Mononuclear cell (primary cell): ENCODE measurements around the gene NCF2. TPM values are rescaled to one million over a fixed set of nuclear protein-coding genes. Genes with fewer than 3 reads are reported as not detected.

Source experiments
- H3K27me3 ChIP-seq: 2 replicates; pipeline ENCODE4 v1.6.0; 2011; ENCODE audit warnings: low read length, control low read depth; ENCODE audit not compliant: insufficient read depth
- H3K4me1 ChIP-seq: 2 replicates; pipeline ENCODE4 v1.5.1; 2011; ENCODE audit warnings: mild to moderate bottlenecking, low read length, control low read depth; ENCODE audit not compliant: insufficient read depth
- H3K4me3 ChIP-seq: 2 replicates; pipeline ENCODE4 v1.5.1; 2011; ENCODE audit warnings: mild to moderate bottlenecking, low read length, moderate library complexity
- H3K9me3 ChIP-seq: 2 replicates; pipeline ENCODE4 v1.5.1; 2011; ENCODE audit warnings: low read depth, mild to moderate bottlenecking, control low read depth, low read length
- total RNA-seq: library from RNA; depleted of rRNA; stranded (reverse); fragments of >200 nt; gene quantifications from one replicate; pipeline ENCODE4 v1.2.3, GENCODE V29; 2012

The NCF2 gene
- total RNA-seq, 1 donor, result 184 TPM

GRCh38 chr1:183583466-183583865, 6.8 kb downstream of the NCF2 start:
- Histone ChIP-seq H3K27me3 (no peaks in the 10 kb centered on the region), H3K4me1 (peaks cover 91% of the 10 kb centered on the region), H3K4me3 (no peak overlapping the region), H3K9me3 (no peaks in the 10 kb centered on the region)

- Histone ChIP-seq H3K4me1 (peaks cover 96% of the 10 kb centered on the region), H3K27me3 (no peaks in the 10 kb centered on the region), H3K9me3 (no peaks in the 10 kb centered on the region), H3K4me3 (no peak overlapping the region)
Observed at GRCh38 chr1:183582021-183582713, 8.1 kb downstream of the NCF2 start.

- Histone ChIP-seq H3K9me3 (no peaks in the 10 kb centered on the region), H3K4me3 (no peak overlapping the region), H3K27me3 (no peaks in the 10 kb centered on the region), H3K4me1 (peaks cover 77% of the 10 kb centered on the region)
Observed at GRCh38 chr1:183580281-183580682, 10.0 kb downstream of the NCF2 start.

DNA sequence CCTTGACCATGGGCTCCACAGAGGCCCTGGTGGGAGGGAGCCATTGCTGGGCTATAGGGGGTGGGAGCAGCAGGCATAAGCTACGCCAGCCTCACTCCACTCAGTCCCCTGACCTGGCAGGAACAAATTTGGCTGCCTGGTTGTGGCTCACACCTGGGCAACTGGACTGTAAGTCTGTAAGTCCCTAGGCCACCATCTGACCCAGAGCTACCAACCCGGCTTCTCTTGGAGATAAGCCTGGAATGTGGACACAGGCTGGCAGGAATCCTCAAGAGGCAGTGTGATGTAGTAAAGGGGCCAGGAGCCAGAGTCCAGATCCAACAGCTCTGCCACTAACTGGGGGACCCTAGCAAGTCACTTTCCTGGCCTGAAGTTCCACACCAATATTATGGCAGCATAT, 11.4 kb downstream of the NCF2 start:
- no peaks in the 10 kb centered on the region for H3K9me3 ChIP-seq
- no peaks in the 10 kb centered on the region for H3K27me3 ChIP-seq
- peaks cover 63% of the 10 kb centered on the region for H3K4me1 ChIP-seq
- H3K4me3 ChIP-seq, result no peak overlapping the region

GRCh38 chr1:183577897-183578465, 12.3 kb downstream of the NCF2 start:
- Histone ChIP-seq H3K9me3 (no peaks in the 10 kb centered on the region), H3K27me3 (no peaks in the 10 kb centered on the region), H3K4me1 (peaks cover 54% of the 10 kb centered on the region), H3K4me3 (no peak overlapping the region)

DNA sequence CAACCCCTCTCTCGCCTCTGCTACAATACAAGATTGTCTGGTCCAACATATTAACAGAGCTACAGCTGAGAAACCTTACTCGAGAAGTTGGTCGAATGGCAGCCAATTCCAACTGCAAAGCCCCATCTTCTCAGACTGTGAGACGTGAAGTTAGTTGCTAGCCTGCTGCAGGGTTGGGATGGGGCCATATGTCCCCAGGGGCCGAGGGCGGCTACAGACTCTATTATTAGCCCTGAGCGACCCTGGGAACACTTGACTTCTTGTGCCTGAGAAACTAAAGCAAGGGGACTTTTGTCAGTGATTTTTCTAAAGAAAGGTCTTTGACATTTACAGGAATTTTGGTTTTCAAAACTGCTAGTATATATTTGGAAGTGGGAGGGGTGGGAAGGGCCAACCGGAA, 13.7 kb downstream of the NCF2 start:
- Histone ChIP-seq H3K9me3 (no peaks in the 10 kb centered on the region), H3K27me3 (no peaks in the 10 kb centered on the region), H3K4me3 (no peak overlapping the region), H3K4me1 (peaks cover 39% of the 10 kb centered on the region)

DNA sequence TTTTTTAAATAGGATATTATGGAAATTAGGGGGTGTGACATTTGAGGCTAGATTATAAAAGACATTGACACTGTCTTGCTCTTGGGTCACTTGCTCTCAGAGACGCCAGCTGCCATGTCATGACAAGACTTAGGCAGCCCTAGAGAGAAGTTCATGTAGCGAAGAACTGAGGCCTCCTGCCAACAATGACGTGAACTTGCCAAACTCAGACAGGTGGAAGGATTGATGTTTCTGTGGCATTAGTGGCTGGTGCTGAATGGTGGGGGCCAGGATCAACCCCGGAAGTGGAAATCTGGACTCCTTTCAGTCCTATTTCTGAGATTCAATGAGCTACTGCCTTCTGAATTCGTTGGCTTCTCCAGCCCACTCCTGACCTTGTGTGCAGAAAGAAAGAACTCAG, 14.7 kb downstream of the NCF2 start:
- H3K27me3 ChIP-seq, result no peaks in the 10 kb centered on the region
- no peaks in the 10 kb centered on the region for H3K9me3 ChIP-seq
- no peak overlapping the region for H3K4me3 ChIP-seq
- peaks cover 32% of the 10 kb centered on the region for H3K4me1 ChIP-seq

DNA sequence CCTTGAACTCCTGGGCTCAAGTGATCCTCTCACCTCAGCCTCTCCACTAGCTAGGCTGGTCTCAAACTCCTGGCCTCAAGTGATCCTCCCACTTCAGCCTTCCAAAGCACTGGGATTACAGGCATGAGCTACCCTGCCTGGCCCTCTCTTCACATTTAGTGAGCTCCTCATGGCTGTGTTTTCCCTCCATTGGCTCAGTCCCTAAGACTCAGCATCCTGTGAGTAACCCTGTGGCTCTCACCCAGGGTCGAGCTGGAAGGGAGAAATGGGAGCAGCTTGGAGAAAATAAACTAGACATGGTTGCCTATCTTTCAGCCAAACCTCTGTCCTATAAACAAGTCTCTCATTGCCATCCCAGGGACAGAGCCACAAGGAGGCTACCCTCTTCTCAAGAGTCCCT, 17.5 kb downstream of the NCF2 start:
- Histone ChIP-seq H3K9me3 (no peaks in the 10 kb centered on the region), H3K27me3 (no peaks in the 10 kb centered on the region), H3K4me1 (peaks cover 32% of the 10 kb centered on the region), H3K4me3 (no peak overlapping the region)

- H3K4me3 ChIP-seq, result no peak overlapping the region
- H3K27me3 ChIP-seq, result no peaks in the 10 kb centered on the region
- H3K4me1 ChIP-seq, result peaks cover 40% of the 10 kb centered on the region
- no peaks in the 10 kb centered on the region for H3K9me3 ChIP-seq
Observed at GRCh38 chr1:183571678-183572268, 18.5 kb downstream of the NCF2 start.

GRCh38 chr1:183570451-183570850, 19.8 kb downstream of the NCF2 start:
- Histone ChIP-seq H3K27me3 (no peaks in the 10 kb centered on the region), H3K4me1 (peaks cover 46% of the 10 kb centered on the region), H3K9me3 (no peaks in the 10 kb centered on the region), H3K4me3 (no peak overlapping the region)

DNA sequence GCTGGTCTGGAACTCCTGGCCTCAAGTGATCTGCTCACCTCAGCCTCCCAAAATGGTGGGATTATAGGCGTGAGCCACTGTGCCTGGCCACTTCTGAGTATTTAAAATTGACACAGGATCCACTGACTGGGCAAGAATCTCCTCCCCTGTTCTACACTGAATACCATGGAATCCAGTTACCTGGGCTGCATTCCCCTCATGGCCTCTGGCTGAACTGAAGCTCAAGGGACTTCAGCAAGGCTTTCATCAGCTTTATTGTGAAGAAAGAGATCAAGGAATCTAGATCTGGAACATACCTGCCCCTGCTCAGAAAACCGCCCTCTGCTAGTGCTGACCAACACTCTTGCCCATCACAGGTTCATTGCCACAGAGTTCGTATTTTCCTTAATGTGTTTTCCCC, 20.5 kb downstream of the NCF2 start:
- Histone ChIP-seq H3K4me1 (peaks cover 46% of the 10 kb centered on the region), H3K9me3 (no peaks in the 10 kb centered on the region), H3K27me3 (no peaks in the 10 kb centered on the region), H3K4me3 (no peak overlapping the region)

DNA sequence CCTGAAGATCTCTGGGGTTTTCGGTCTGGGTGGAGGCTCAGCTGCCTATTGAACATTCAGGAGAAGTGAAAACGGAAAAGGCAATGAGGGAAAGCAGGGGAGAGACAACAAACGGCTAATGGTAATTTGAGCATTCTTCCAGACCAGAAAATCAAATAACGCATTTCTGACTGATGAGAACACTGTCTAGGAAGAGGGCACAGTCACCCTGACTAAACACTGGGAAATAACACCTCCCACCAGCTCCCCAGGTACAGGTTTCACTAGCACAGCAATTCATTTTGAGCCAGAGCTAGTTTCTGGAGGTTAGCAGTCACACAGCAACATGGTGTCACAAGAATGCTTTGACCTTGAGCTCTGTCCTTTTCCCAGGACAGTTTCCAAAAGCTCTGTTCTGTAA, 21.1 kb downstream of the NCF2 start:
- Histone ChIP-seq H3K27me3 (no peaks in the 10 kb centered on the region), H3K4me1 (peaks cover 46% of the 10 kb centered on the region), H3K4me3 (no peak overlapping the region), H3K9me3 (no peaks in the 10 kb centered on the region)

DNA sequence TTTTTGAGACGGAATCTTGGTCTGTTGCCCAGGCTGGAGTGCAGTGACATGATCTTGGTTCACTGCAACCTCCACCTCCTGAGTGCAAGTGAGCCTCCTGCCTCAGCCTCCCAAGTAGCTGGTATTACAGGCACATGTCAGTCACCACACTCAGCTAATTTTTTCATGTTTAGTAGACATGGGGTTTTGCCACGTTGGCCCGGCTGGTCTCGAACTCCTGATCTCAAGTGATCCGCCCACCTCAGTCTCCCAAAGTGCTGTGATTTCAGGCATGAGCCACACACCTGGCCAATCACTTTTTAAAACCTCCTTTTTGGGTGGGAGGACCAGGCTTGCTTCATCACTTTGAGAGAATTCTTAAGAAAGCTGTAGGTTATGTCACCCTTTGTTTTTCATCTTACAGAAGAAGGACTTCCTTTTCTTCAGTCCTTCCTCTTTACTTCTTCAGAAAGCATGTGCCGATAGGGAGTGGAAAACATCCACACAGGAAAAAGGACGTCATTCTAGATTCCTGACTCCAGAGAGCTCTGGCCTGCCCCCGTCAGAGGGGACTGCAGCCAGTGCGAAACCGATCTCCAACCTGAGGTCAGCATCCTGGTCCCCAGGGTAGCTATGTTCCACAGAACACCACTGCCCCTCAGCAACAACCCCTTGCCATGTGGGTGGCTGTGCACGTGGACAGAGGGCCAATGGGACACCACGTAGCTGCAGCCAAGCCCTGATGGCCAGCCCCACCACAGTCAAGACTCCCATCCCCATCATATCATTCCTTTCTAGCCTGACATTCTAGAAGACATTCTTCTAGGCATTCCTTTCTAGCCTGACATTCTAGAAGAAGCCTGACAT, 21.9 kb downstream of the NCF2 start:
- no peaks in the 10 kb centered on the region for H3K27me3 ChIP-seq
- H3K4me3 ChIP-seq, result no peak overlapping the region
- peaks cover 46% of the 10 kb centered on the region for H3K4me1 ChIP-seq
- H3K9me3 ChIP-seq, result no peaks in the 10 kb centered on the region

DNA sequence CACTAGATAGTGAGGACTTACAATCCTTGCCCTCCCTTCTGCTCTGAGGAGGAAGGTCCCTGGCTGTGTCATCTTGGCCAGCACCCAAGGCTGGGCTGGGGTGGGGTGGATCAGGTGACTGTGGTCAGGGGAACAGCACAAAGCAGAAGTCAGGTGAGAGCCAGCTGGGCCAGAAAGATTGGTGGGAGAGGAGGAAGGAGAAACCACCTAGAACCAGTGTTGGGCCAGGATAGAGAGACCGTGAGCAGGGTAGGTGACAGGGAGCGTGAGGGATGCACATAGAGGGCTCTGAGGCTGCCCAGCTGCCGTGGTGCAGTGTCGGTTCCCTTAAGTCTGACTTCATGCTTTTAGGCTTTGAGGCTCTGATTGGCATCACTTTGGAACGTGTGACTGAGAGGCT, 22.7 kb downstream of the NCF2 start:
- Histone ChIP-seq H3K4me3 (no peak overlapping the region), H3K9me3 (no peaks in the 10 kb centered on the region), H3K4me1 (peaks cover 46% of the 10 kb centered on the region), H3K27me3 (no peaks in the 10 kb centered on the region)

GRCh38 chr1:183566026-183566425, 24.2 kb downstream of the NCF2 start:
- H3K9me3 ChIP-seq, result no peaks in the 10 kb centered on the region
- peaks cover 46% of the 10 kb centered on the region for H3K4me1 ChIP-seq
- no peak overlapping the region for H3K4me3 ChIP-seq
- H3K27me3 ChIP-seq, result no peaks in the 10 kb centered on the region
